Epidermal melanocyte (primary cell): Measurements from ENCODE around the gene UBE2Q1.

ENCODE experiments used
- DNase-seq: peaks from one replicate; pipeline ENCODE4 v3.0.0; 2011; ENCODE audit warnings: low spot score; ENCODE audit not compliant: insufficient read length

UBE2Q1 gene

DNA sequence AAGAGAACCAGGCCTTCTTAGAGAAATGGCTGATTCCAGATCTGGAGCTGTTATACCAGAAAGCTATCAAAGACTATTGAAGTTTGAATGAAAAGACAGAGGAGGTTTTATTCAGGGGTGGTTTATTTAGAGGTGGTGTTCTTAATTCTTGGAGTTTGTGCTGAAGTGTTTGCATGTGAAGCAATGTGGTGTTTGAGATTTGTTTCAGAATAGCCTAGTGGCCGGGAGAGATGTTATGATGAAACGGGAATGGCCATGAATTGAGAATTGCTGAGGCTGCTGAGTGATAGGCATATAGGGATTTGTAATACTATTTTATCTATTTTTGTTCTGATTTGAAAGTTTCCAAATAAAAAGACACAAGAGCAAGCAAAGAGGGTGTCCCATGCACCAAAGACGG lies 45.7 kb downstream of the UBE2Q1 start:
- no peak for DNase-seq

DNA sequence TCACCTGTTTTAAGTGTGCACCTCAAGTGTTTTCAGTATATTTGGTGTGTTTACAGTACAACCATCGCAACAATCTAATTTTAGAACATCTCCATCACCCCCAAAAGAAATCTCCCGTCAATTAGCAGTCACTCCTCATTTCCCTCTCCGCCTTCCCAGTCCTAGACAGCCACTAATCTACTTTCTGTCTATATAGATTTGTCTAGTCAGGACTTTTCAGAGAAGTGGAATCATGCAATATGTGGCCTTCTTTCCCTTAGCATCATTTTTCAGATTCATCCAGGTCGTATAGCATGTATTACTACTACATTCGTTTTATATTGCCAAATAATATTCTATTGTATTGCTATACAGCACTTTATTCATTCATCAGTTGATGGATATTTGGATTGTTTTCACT lies 54.6 kb downstream of the UBE2Q1 start:
- DNase-seq = no peak

DNA sequence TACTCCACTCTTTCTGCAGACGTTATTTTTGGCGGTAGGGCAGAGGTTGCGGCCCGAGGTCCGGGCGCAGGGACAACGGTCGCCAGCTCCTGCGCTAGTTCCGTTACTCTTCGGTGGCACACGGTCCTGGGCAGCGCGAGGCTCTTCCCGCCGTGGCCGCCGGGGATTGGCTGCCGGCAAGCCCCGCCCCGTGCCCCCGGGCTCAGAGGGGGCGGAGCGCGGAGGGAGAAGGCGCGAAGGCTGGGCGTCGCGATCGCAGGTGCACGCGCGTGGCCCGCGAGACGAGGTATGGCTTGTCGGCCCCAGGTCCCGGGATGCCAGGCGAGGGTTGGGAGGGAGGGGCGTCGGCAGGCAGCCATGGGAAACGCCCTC lies 55.7 kb downstream of the UBE2Q1 start:
- no peak for DNase-seq

DNA sequence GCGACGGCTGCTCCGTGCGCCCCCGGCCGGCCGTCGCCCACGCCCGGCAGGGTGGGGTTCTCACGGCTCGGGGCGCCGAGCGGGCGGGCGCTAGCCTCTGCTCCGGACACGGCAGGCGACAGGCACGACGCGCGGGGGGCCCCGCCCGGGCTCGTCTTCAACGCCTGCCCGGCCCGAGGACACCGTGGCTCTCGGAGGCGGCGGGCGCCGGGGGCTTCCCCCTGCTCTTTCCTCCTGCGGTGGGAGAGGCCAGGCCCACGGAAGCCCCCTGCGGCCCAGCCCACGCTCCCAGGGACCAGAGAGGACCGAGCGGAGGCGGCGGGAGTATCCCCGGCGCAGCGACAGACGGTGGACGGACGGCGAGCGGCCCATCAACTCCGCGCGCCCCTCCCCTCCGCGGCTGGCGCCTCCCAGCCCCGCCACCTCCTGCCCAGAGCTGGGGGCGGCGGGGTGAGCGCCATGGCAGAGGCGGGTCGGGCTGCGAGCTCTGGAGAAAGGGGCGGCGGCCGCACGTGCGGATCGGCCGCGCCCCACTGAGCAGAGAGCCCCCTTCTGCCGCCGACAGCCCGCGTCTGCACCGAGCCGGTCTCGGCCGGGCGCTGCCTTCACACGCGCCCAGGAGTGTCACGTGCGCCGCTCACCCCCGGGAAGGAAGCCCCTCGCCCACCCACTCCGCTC lies 56.3 kb downstream of the UBE2Q1 start, which contains the start of the genes SHE and TDRD10:
SHE (minus strand) TSS at position 347 of the 678 bp plus-strand sequence. CDS start 386 bp downstream, outside the sequence.
TDRD10 (plus strand) TSS at position 154 of the 678 bp plus-strand sequence. CDS start 4,685 bp downstream, outside the sequence.
- no peak for DNase-seq

DNA sequence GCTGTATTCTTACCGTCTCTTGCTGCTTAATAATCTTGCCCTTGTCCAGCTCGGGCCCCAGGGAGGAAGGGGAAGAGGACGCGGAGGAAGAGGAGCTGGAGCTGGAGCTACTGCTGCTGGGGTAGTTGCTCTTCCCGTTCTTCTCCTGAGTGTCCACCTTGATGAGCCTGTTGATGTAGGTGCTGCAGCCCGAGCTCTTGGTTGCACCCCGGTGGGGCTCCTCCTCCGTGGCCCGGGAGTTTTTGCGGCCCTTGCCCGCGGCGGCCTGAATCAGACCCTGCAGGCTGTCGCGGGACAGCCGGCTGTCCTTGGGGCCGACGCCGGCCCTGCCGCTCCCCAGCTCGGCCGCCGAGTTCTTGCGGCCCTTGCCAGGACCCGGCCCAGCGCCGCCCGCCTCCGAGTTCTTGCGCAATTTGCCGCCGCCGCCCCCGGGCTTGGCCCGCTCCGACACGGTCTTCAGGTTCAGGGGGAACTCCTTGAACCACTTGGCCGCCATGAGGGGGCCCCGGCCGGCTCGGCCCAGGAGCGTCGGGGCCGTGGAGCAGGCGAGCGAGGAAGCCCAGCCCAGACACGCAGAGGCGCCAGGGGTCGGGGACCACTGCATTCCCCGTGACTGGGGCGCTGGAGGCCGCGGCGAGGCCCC lies 56.9 kb downstream of the UBE2Q1 start:
- no peak for DNase-seq

DNA sequence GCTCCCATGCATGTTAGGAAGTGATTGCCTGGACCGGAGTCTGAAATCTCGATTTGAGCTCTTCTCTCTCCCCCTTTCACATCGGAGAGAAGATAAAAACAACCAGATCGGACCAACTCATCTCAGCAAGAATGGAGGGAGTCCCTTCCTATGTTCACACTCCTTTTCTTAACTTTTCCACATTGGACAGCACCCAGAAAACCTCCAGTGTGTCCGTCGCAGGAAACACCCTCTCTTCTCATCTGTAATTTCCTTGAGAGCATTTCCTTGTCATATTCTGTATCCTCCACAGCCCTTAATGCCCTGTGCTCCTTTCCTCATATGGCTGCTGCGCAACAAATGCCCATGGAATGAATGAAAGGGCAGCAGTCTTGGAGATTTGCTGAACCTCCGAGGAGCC lies 57.9 kb downstream of the UBE2Q1 start:
- no peak for DNase-seq

DNA sequence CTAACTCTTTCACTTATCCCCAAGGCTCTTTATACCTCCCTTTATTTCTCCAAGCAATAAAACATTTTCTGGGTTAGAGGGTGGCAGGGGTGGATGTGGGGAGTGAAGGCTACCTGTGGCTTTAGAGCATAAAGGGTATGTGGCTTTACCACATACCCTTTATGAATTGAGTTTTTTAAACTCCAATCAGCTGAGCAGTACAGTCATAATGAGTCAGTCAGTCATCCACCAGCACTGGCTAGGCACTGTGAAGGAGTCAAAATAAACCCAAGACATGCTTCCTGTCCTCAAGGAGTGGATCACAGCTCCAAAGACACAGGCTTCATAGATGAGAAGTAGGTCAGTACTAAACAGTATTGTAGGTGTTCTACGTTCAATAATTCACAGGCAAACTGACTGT lies 59.0 kb downstream of the UBE2Q1 start:
- DNase-seq = no peak
